WTC11 (cell line): ENCODE measurements around the gene TTLL11.

ENCODE experiments used
- CTCF ChIP-seq: fragments of 200-600 bp; IDR thresholded peaks from 2 replicates; pipeline ENCODE4 v1.8.0; 2022; ENCODE audit warnings: antibody characterized with exemption
- GABPB1 ChIP-seq: sonication (generic); formaldehyde crosslinking; IDR thresholded peaks from 2 replicates; pipeline ENCODE4 v1.8.1; 2023; ENCODE audit warnings: mild to moderate bottlenecking, missing genetic modification reagents
- MAX ChIP-seq: sonication (generic); formaldehyde crosslinking; IDR thresholded peaks from 2 replicates; pipeline ENCODE4 v1.8.0; 2022; ENCODE audit warnings: mild to moderate bottlenecking, missing genetic modification reagents
- RORB ChIP-seq: fragments of 250-450 bp; sonication (Bioruptor Pico); IDR thresholded peaks from 2 replicates; pipeline ENCODE4 v1.9.0; 2021; ENCODE audit warnings: mild to moderate bottlenecking
- USF2 ChIP-seq: sonication (generic); formaldehyde crosslinking; IDR thresholded peaks from 2 replicates; pipeline ENCODE4 v1.8.1; 2023; ENCODE audit warnings: mild to moderate bottlenecking, missing genetic modification reagents, moderate library complexity

GRCh38 chr9:121797081-121797480 lies 296.0 kb downstream of the TTLL11 start:
- no peak for TF ChIP-seq MAX (CRISPR knock-in tag)
- no peak for TF ChIP-seq CTCF
- TF ChIP-seq GABPB1 (CRISPR knock-in tag): no peak
- no peak for TF ChIP-seq USF2
- no peak for TF ChIP-seq RORB (CRISPR knock-in tag)
